A673 (cell line): ENCODE measurements around the gene P4HB. TPM values are rescaled to one million over a fixed set of nuclear protein-coding genes. Genes with fewer than 3 reads are reported as not detected.

Experiments
- BruUV-seq: library from RNA; stranded (reverse); fragments of 400-500 nt; replicated peaks from 2 replicates; lab custom pipeline; 2021; lab: Mats Ljungman, UMichigan
- CTCF ChIA-PET: fragments of 300-600 bp; sonication (Branson Sonifier 250); formaldehyde crosslinking; loops from one replicate; lab custom pipeline; 2022; ENCODE audit warnings: antibody characterized with exemption; lab: Charles Lee
- POLR2A ChIA-PET: fragments of 300-600 bp; sonication (Branson Sonifier 250); formaldehyde crosslinking; loops from one replicate; lab custom pipeline; 2022; ENCODE audit warnings: antibody characterized with exemption; ENCODE audit not compliant: low non-redundant PET; lab: Charles Lee
- DNase-seq: peaks from one replicate; pipeline ENCODE4 v3.0.0-alpha.2; 2015; ENCODE audit warnings: low spot score
- H3K27ac ChIP-seq: fragments of 200-600 bp; sonication (generic); 2 replicates; pipeline ENCODE4 v1.5.1; 2016; ENCODE audit warnings: mixed run types, low read depth, mild to moderate bottlenecking, mixed read lengths, antibody characterized with exemption, low read length; ENCODE audit not compliant: poor library complexity, severe bottlenecking
- H3K27me3 ChIP-seq: fragments of 200-600 bp; sonication (generic); replicated peaks from 2 replicates; pipeline ENCODE4 v1.6.1; 2017; ENCODE audit warnings: mixed run types, low read depth, mild to moderate bottlenecking, mixed read lengths, antibody characterized with exemption, low read length; ENCODE audit not compliant: insufficient read depth, poor library complexity
- H3K36me3 ChIP-seq: fragments of 200-600 bp; sonication (generic); 2 replicates; pipeline ENCODE4 v1.6.1; 2016; ENCODE audit warnings: mixed run types, mild to moderate bottlenecking, mixed read lengths, antibody characterized with exemption, low read length; ENCODE audit not compliant: insufficient read depth, poor library complexity, severe bottlenecking
- H3K4me1 ChIP-seq: fragments of 200-600 bp; sonication (generic); 2 replicates; pipeline ENCODE4 v1.6.1; 2017; ENCODE audit warnings: mixed run types, mild to moderate bottlenecking, mixed read lengths, antibody characterized with exemption, low read length; ENCODE audit not compliant: insufficient read depth, poor library complexity, severe bottlenecking
- H3K4me3 ChIP-seq: fragments of 200-600 bp; sonication (generic); 2 replicates; pipeline ENCODE4 v1.5.1; 2016; ENCODE audit warnings: low read depth, mixed run types, mild to moderate bottlenecking, mixed read lengths, low read length; ENCODE audit not compliant: poor library complexity, severe bottlenecking
- H3K9me3 ChIP-seq: fragments of 200-600 bp; sonication (generic); 2 replicates; pipeline ENCODE4 v1.6.1; 2016; ENCODE audit warnings: mixed run types, low read depth, mild to moderate bottlenecking, mixed read lengths, antibody characterized with exemption, low read length; ENCODE audit not compliant: poor library complexity, severe bottlenecking
- CTCF ChIP-seq: fragments of 300-800, 200-600 bp; sonication (generic); conservative IDR thresholded peaks from 2 replicates; pipeline ENCODE4 v1.5.1; 2017; ENCODE audit warnings: low read depth, mild to moderate bottlenecking, antibody characterized with exemption, low read length, moderate library complexity, mixed read lengths
- EZH2 ChIP-seq: fragments of 200-600 bp; sonication (generic); IDR thresholded peaks from 2 replicates; pipeline ENCODE4 v1.6.1; 2017; ENCODE audit warnings: borderline replicate concordance, low read depth, mild to moderate bottlenecking, mixed read lengths, antibody characterized with exemption, low read length; ENCODE audit not compliant: poor library complexity, severe bottlenecking
- intact Hi-C: fragments of 100-400 bp; cut with micrococcal nuclease; formaldehyde crosslinking; loops from one replicate; pipeline ENCODE4 v1.10.0; 2022; ENCODE audit not compliant: unreplicated experiment
- total RNA-seq: library from RNA; stranded (reverse); gene quantifications from 2 replicates; pipeline ENCODE4 v1.2.3, GENCODE V29; 2021

P4HB gene
- total RNA-seq, 1 experiment from 2014 or later = 503 TPM

DNA sequence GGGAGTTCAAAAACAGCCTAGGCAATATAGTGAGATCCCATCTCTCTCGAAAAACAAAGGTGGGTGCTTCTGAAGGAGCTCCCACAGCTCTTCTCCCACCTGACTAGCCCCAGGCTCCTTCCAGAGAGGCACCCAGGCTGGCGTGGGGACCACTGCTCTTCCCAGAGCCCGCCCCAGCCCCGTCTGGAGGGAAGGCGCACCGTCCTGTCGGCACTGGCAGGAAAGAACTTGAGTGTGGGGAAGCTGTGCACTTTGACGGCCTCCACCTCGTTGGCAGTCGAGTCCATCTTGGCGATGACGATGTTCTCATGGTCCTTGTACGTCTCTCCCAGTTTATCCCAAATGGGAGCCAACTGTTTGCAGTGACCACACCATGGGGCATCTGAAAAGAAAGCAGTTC lies 15.0 kb downstream of the P4HB start:
- Histone ChIP-seq H3K36me3 (peaks cover 63% of the 10 kb centered on the region), H3K27ac (no peak overlapping the region), H3K4me1 (no peaks in the 10 kb centered on the region), H3K9me3 (no peaks in the 10 kb centered on the region), H3K27me3 (no peaks in the 10 kb centered on the region), H3K4me3 (no peak overlapping the region)
- intact Hi-C loops = no loop called here
- no TSS peak for BruUV-seq
- POLR2A ChIA-PET = no interaction called here
- no peak for TF ChIP-seq CTCF
- TF ChIP-seq EZH2 = no peak
- DNase-seq = no peak
- CTCF ChIA-PET = no interaction called here

DNA sequence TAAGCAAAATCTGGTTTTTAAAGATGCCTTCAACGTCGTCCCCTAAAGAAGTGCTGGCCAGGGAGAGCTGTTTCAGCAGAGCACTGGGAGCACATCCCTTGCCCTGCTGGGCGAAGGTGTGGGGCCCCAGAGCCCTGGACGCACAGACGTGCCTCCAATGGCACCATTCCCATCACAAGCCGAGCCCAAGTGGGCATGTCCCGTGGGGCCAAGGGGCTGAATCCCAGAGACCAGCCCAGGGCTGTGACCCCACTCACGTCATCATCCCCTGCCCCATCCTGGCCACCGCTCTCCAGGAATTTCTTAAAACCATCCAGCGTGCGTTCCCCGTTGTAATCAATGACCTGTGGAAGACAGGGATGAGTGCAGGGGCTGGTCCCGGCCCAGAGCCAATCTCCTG lies 15.4 kb downstream of the P4HB start:
- no peak overlapping the region for H3K4me3 ChIP-seq
- no peaks in the 10 kb centered on the region for H3K4me1 ChIP-seq
- H3K9me3 ChIP-seq = no peaks in the 10 kb centered on the region
- H3K27me3 ChIP-seq = no peaks in the 10 kb centered on the region
- no peak for DNase-seq
- TF ChIP-seq EZH2 (no peak), CTCF (no peak)
- POLR2A ChIA-PET = no interaction called here
- no TSS peak for BruUV-seq
- peaks cover 63% of the 10 kb centered on the region for H3K36me3 ChIP-seq
- intact Hi-C loops = no loop called here
- H3K27ac ChIP-seq = no peak overlapping the region
- CTCF ChIA-PET = no interaction called here

GRCh38 chr17:81844327-81844851 lies 15.9 kb downstream of the P4HB start:
- Histone ChIP-seq H3K4me1 (no peaks in the 10 kb centered on the region), H3K4me3 (no peak overlapping the region), H3K36me3 (peaks cover 61% of the 10 kb centered on the region), H3K9me3 (no peaks in the 10 kb centered on the region), H3K27ac (no peak overlapping the region), H3K27me3 (no peaks in the 10 kb centered on the region)
- CTCF ChIA-PET = no interaction called here
- POLR2A ChIA-PET = no interaction called here
- BruUV-seq = no TSS peak
- TF ChIP-seq EZH2 = no peak
- no peak for TF ChIP-seq CTCF
- no peak for DNase-seq
- intact Hi-C loops = no loop called here
